Measurements from ENCODE around the gene C6orf47. TPM values are rescaled to one million over a fixed set of nuclear protein-coding genes. Genes with fewer than 3 reads are reported as not detected.

C6orf47 gene
- total and polyA plus RNA-seq, 2 of the 13 experiments (the other 11 are each of a cell fraction or from before 2014, with no cell fraction given) = 1.7 to 18.1 TPM

GRCh38 chr6:31658983-31659648 lies 1.5 kb downstream of the C6orf47 start (continued):
- TF ChIP-seq ZNF687 (CRISPR knock-in tag; IDR thresholded peaks at IDR 0.05) = peak; percentile 85
- no peak for TF ChIP-seq ZNF484 (CRISPR knock-in tag; IDR thresholded peaks at IDR 0.05; ENCODE audit: borderline replicate concordance, low read depth)
- TF ChIP-seq, protein P1, sequence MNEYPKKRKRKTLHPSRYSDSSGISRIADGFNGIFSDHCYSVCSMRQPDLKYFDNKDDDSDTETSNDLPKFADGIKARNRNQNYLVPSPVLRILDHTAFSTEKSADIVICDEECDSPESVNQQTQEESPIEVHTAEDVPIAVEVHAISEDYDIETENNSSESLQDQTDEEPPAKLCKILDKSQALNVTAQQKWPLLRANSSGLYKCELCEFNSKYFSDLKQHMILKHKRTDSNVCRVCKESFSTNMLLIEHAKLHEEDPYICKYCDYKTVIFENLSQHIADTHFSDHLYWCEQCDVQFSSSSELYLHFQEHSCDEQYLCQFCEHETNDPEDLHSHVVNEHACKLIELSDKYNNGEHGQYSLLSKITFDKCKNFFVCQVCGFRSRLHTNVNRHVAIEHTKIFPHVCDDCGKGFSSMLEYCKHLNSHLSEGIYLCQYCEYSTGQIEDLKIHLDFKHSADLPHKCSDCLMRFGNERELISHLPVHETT (CRISPR knock-in tag; conservative IDR thresholded peaks at IDR 0.05) = no peak
- no peak for TF ChIP-seq CEBPG (CRISPR knock-in tag; IDR thresholded peaks at IDR 0.05)
- no peak for TF ChIP-seq ZNF17 (CRISPR knock-in tag; IDR thresholded peaks at IDR 0.05)
- TF ChIP-seq ZBTB38 (CRISPR knock-in tag; IDR thresholded peaks at IDR 0.05) = peak; percentile 98
- TF ChIP-seq ZMAT5 (CRISPR knock-in tag; IDR thresholded peaks at IDR 0.05; ENCODE audit: borderline replicate concordance, low read depth) = no peak
- TF ChIP-seq HCFC1 (IDR thresholded peaks at IDR 0.05; ENCODE audit: low read depth, low read length) = no peak
- no peak for TF ChIP-seq PRDM4 (CRISPR knock-in tag; IDR thresholded peaks at IDR 0.05; ENCODE audit: borderline replicate concordance)
- TF ChIP-seq ZC3H4 (CRISPR knock-in tag; IDR thresholded peaks at IDR 0.05; ENCODE audit: borderline replicate concordance) = 0 out of 2 replicates have a peak, but pooled peaks have one; percentile 49
- no peak for TF ChIP-seq BRF2 (CRISPR knock-in tag; IDR thresholded peaks at IDR 0.05)
- TF ChIP-seq POLR2AphosphoS5 (IDR thresholded peaks at IDR 0.05; ENCODE audit: low read depth, low read length) = peak; percentile 67; the same call in 1 of the 2 replicates
- TF ChIP-seq ZNF713 (CRISPR knock-in tag; IDR thresholded peaks at IDR 0.05) = 0 out of 2 replicates have a peak, but pooled peaks have one; percentile 46
- TF ChIP-seq ZNF501 (CRISPR knock-in tag; IDR thresholded peaks at IDR 0.05) = no peak
- peak; percentile 71; the same call in 1 of the 2 replicates for TF ChIP-seq SRY (CRISPR knock-in tag; IDR thresholded peaks at IDR 0.05)
- TF ChIP-seq ZNF607 (CRISPR knock-in tag; IDR thresholded peaks at IDR 0.05; ENCODE audit: borderline replicate concordance) = no peak
- no peak for TF ChIP-seq ZNF749 (CRISPR knock-in tag; IDR thresholded peaks at IDR 0.05; ENCODE audit: borderline replicate concordance)
- no peak for TF ChIP-seq CBX2 (IDR thresholded peaks at IDR 0.05; ENCODE audit: low read depth, low read length)
- TF ChIP-seq CBX2 (CRISPR knock-in tag; IDR thresholded peaks at IDR 0.05; ENCODE audit: low read depth) = no peak
- TF ChIP-seq ZNF616 (CRISPR knock-in tag; IDR thresholded peaks at IDR 0.05; ENCODE audit: low read depth) = peak; percentile 67; the same call in 1 of the 2 replicates
- peak; percentile 50; the same call in 1 of the 2 replicates for TF ChIP-seq EED (CRISPR knock-in tag; IDR thresholded peaks at IDR 0.05)

Measured in HepG2 (cell line).